ENCODE data around the gene METTL26. TPM values are rescaled to one million over a fixed set of nuclear protein-coding genes. Genes with fewer than 3 reads are reported as not detected.
A peak's percentile ranks its signal among the peaks of the same experiment; 100 is the strongest.

The METTL26 gene
- total and polyA plus RNA-seq, 4 donors: 26.3 to 69.1 (median 41.4) TPM

DNA sequence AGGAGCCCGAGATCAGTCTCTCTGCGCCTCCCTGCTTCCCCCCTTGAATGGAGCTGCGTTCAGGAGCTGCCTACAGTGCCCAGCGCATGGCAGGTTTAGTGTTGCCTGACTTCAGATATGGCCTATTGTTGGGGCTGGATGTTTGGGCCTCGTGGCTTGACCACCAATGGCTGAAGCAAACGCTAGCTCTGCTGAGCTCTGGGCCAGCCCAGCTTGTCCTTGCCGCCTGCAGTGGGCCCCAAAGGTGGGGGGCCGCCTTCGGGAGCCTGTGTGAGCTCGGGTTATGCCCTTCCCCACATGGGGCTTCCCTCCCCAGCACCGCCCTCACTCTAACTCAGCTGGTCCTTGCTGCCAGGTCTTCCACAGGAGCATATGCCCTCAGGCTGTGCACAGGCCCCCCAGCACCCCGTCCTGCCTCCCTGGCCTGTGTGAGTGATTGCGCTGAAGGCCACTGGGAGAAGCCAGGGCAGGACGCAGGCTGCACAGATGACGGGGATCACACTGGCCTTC lies 2.0 kb upstream of the METTL26 start (continued):
- TF ChIP-seq, protein P1, sequence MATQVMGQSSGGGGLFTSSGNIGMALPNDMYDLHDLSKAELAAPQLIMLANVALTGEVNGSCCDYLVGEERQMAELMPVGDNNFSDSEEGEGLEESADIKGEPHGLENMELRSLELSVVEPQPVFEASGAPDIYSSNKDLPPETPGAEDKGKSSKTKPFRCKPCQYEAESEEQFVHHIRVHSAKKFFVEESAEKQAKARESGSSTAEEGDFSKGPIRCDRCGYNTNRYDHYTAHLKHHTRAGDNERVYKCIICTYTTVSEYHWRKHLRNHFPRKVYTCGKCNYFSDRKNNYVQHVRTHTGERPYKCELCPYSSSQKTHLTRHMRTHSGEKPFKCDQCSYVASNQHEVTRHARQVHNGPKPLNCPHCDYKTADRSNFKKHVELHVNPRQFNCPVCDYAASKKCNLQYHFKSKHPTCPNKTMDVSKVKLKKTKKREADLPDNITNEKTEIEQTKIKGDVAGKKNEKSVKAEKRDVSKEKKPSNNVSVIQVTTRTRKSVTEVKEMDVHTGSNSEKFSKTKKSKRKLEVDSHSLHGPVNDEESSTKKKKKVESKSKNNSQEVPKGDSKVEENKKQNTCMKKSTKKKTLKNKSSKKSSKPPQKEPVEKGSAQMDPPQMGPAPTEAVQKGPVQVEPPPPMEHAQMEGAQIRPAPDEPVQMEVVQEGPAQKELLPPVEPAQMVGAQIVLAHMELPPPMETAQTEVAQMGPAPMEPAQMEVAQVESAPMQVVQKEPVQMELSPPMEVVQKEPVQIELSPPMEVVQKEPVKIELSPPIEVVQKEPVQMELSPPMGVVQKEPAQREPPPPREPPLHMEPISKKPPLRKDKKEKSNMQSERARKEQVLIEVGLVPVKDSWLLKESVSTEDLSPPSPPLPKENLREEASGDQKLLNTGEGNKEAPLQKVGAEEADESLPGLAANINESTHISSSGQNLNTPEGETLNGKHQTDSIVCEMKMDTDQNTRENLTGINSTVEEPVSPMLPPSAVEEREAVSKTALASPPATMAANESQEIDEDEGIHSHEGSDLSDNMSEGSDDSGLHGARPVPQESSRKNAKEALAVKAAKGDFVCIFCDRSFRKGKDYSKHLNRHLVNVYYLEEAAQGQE (IDR thresholded peaks at IDR 0.05): no peak
- TF ChIP-seq FOXA2 (IDR thresholded peaks at IDR 0.05): no peak
- TF ChIP-seq, protein P2, sequence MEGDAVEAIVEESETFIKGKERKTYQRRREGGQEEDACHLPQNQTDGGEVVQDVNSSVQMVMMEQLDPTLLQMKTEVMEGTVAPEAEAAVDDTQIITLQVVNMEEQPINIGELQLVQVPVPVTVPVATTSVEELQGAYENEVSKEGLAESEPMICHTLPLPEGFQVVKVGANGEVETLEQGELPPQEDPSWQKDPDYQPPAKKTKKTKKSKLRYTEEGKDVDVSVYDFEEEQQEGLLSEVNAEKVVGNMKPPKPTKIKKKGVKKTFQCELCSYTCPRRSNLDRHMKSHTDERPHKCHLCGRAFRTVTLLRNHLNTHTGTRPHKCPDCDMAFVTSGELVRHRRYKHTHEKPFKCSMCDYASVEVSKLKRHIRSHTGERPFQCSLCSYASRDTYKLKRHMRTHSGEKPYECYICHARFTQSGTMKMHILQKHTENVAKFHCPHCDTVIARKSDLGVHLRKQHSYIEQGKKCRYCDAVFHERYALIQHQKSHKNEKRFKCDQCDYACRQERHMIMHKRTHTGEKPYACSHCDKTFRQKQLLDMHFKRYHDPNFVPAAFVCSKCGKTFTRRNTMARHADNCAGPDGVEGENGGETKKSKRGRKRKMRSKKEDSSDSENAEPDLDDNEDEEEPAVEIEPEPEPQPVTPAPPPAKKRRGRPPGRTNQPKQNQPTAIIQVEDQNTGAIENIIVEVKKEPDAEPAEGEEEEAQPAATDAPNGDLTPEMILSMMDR (IDR thresholded peaks at IDR 0.05; ENCODE audit: low read depth, low read length, missing input control): no peak
- TF ChIP-seq SP1 (IDR thresholded peaks at IDR 0.05): no peak

DNA sequence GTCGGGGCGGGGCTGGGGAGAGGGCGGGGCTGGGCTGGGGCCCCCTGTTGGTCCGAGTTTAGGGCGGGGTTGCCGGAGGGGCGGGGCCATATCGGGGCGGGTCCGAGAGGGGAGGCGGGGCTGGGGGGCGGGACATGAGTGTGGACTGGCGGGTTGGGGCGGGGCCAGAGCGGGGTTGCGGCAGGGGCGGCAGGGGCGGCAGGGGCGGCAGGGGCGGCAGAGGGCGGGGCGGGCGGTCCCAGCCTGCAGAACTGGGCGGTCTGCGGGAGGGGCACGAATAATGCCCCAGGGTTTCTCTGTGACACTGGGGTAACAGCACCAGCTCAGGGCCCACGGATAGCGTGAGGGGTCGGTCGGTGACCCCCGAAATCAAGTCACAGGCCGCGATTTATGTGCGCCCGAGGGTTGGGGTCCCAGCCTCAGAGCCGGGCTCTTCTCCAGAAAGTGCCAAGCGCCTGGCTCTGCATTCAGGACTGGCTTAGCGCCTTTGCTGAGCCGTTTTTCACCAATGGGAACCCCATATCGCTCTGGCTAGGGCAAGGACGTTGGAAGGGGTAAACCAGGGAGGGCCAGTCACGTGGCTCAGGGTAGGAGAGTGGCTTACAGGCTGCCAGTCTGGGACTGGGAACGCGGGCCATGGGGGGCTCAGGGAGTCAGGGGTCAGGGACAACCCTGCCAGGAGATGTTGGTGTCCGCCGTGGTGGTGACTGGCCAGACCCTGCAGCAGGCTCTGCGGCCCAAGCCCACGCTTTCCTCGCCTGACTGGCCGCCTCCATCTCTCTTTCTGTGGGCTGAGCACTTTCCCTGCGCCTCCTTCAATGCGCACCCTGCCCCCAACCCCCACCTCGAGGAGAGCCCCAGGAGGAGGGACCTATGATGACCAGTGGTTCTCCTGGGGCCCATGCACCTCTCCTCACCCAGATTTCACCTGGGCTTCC lies 1.2 kb upstream of the METTL26 start:
- Histone ChIP-seq H3K4me3 (ENCODE audit: low read depth in 1 of 3, low read length in 3 of 3) (peak overlapping the region; percentile 60 to 88 (median 80)), H3K27ac (ENCODE audit: low read depth in 1 of 2, low read length in 2 of 2) (peak overlapping the region; percentile 84 to 99), H3K9ac (ENCODE audit: low read depth in 1 of 2, low read length in 2 of 2) (no peak overlapping the region), H3K9me3 (ENCODE audit: control insufficient read depth in 4 of 4, low read length in 3 of 4) (no peaks in the 10 kb centered on the region), H3K4me1 (ENCODE audit: control insufficient read depth in 4 of 4, insufficient read depth in 4 of 4, low read length in 3 of 4) (peaks cover 8 to 40% (median 20%) of the 10 kb centered on the region in 4 donors), H3K36me3 (ENCODE audit: control insufficient read depth in 4 of 4, insufficient read depth in 3 of 4, low read depth in 1 of 4, low read length in 3 of 4) (peaks cover 0 to 8% (median 0%) of the 10 kb centered on the region in 4 donors), H3K27me3 (ENCODE audit: control insufficient read depth in 4 of 4, insufficient read depth in 4 of 4, low read length in 3 of 4) (no peaks in the 10 kb centered on the region)
- TF ChIP-seq SP1 (IDR thresholded peaks at IDR 0.05) (peak; percentile 15), HNF4A (conservative IDR thresholded peaks at IDR 0.05) (no peak), GABPA (IDR thresholded peaks at IDR 0.05 in 1 of 2, conservative IDR thresholded peaks at IDR 0.05 in 1 of 2) (no peak), RXRA (IDR thresholded peaks at IDR 0.05) (no peak), NR2F2 (IDR thresholded peaks at IDR 0.05) (no peak), YY1 (IDR thresholded peaks at IDR 0.05) (no peak), HNF4G (IDR thresholded peaks at IDR 0.05) (no peak), FOXA1 (IDR thresholded peaks at IDR 0.05) (no peak), RAD21 (IDR thresholded peaks at IDR 0.05) (no peak)
- TF ChIP-seq, protein P1 (IDR thresholded peaks at IDR 0.05): peak; percentile 9
- TF ChIP-seq, protein P3, sequence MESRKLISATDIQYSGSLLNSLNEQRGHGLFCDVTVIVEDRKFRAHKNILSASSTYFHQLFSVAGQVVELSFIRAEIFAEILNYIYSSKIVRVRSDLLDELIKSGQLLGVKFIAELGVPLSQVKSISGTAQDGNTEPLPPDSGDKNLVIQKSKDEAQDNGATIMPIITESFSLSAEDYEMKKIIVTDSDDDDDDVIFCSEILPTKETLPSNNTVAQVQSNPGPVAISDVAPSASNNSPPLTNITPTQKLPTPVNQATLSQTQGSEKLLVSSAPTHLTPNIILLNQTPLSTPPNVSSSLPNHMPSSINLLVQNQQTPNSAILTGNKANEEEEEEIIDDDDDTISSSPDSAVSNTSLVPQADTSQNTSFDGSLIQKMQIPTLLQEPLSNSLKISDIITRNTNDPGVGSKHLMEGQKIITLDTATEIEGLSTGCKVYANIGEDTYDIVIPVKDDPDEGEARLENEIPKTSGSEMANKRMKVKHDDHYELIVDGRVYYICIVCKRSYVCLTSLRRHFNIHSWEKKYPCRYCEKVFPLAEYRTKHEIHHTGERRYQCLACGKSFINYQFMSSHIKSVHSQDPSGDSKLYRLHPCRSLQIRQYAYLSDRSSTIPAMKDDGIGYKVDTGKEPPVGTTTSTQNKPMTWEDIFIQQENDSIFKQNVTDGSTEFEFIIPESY (IDR thresholded peaks at IDR 0.05): no peak
- TF ChIP-seq, protein P2 (IDR thresholded peaks at IDR 0.05; ENCODE audit: low read depth, low read length, missing input control): no peak
- TF ChIP-seq, protein P4, sequence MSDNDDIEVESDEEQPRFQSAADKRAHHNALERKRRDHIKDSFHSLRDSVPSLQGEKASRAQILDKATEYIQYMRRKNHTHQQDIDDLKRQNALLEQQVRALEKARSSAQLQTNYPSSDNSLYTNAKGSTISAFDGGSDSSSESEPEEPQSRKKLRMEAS (IDR thresholded peaks at IDR 0.05): no peak
- peak; percentile 95 for DNase-seq (ENCODE audit: low spot score)
- 16% methylated on average over 53 of the region's 53 CpGs for WGBS
